Stimulated activated CD8-positive, alpha-beta memory T cell treated with anti-CD3 and anti-CD28 coated beads, Interleukin-7, amount 100 ng/mL, for 24 hours (primary cell): ENCODE results near the gene OR5B21.

Experiments used
- DNase-seq: peaks from one replicate; pipeline ENCODE4 v3.0.0-alpha.2; 2020; ENCODE audit warnings: low read depth

OR5B21 gene

DNA sequence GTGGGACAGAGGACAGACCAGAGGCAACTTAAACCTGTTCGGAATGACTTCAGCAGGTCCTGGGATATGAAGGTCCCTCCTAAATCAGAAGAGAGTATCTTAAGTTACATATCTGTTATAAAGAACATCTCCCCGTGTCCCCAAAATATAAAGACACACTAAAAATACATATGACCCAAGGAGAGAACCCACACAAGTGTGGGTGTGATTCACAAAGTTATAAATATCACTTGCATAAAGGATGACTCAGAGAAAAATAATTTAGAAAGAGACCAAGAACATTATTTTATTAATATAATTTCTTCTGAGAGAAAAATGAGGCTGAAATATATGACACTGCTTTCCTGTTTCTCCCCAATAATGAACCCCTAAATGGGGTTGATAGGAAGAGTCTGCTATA, 14.2 kb downstream of the OR5B21 start:
- DNase-seq, result no peak

DNA sequence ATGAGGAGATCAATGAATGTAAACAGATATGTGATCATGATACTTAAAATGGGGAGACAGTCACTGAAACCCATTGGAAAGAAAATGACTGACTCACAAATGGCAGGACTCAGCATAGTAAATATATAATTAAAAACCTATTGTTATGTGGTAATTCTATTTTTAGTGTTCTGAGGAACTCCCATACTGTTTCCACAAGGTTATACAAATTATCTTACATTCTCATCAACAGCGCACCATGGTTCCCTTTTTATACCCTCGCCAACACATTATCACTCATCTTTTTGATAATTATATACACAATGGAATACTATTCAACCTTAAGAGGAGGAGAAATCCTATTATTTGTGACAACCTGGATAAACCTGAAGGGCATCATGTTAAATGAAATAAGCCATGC, 17.1 kb downstream of the OR5B21 start:
- no peak for DNase-seq

GRCh38 chr11:58487170-58487569, 20.7 kb downstream of the OR5B21 start:
- DNase-seq, result no peak

- no peak for DNase-seq
Measured at GRCh38 chr11:58485961-58486360, 21.9 kb downstream of the OR5B21 start.

- DNase-seq, result no peak
Measured at GRCh38 chr11:58471892-58472291, 36.0 kb downstream of the OR5B21 start.

- DNase-seq, result no peak
Measured at GRCh38 chr11:58466293-58466692, 41.6 kb downstream of the OR5B21 start.

DNA sequence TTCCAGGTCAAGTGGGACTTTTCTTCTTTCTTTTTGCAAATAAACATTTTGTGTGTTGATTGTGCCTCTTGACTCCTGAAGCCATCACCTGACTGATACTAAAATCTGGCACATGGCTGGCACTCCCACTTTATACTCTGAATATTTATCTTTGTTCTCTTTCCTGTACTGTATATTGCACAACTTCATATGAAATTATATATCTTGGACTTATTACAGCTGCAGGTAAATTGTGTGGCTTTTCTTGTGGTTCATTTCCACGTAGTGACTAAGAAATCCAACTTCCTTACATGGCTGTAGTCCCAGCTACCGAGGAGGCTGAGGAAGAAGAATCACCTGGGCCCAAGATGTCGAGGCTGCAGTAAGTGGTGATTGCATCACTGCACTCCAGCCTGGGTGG, 42.2 kb downstream of the OR5B21 start:
- DNase-seq, result no peak
